NCI-H128 (cell line): ENCODE data around the gene BCL10.

Experiments
- DNase-seq: peaks from one replicate; lab custom pipeline; 2025; ENCODE audit not compliant: unreplicated experiment; lab: John Stamatoyannopoulos, UW

BCL10 gene

DNA sequence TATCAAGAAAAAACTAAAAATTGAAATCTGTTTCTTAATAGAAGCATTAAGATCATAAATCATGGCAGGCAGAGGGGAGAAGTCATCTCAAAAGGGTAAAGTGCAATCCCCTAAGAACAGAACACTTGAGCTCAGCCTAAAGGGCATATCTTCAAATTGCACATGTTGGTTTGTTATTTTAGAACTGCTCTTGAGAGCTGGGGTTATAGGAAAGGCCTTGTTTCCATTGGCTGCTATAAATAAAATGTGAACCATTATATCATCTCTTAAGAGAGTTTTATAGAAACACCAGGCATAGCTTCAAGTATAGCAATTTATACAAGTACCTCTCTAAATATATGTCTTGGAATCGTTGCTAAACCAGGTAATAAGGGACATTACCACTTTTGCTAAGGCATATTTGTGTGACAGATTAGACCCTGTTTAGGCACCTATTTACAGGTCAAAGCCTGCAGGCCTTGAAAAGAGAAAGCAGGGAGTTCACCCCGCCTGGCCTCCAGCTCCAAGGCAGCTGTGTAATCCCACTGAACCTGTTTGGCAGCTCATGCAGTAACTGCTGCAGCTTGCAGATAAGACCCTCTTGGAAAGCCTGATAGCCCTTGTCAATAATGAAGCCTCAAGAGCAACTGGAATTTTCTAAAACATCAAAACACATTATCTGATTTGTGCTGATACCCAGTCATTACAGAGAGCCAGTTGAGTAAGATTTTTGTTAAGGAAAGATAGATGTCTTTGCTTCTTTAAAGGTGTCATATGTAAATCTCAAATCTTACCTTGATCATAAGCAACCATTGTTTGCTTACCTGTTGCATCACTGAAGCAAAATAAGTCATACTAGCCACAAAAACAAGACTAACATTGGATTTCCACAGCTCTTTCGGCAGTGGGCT, 51.5 kb downstream of the BCL10 start:
- DNase-seq, result peak; percentile 36

DNA sequence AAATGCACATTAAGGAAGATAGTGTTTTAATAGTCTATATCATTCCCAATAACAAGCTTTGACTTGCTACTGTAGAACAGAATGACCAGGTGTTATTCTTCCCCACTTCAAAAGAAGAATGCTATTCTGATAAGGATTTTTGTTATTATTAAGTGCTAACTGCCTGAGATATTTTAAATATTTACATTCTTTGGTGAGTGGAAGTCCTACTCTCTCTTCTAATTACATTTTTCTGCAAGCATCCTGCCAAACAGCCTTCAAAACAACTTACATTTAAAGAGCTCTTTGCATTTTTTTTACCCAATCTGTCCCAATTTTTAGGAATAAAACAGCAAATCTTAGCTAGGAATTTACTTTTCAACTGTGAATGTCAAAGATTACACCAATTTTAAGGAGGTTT, 52.1 kb downstream of the BCL10 start:
- DNase-seq, result no peak

DNA sequence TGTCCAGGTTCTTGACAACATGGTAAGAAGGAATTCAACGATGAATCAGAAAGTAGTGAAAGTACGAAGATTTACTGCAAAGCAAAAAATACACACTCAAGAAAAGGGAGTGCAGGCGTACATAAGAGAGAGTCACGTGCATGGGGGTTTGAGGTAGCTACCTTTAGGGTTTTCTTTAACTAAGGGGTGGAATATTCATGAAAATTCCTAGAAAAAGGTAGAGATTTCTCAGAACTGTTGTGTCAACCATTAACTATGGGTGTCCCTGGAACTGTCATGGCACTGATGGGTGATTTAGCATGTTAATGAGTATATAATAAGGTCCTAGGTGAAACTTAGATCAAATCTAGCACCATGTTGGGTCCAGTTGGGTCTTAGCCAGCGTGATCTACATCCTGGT, 53.1 kb downstream of the BCL10 start:
- no peak for DNase-seq

DNA sequence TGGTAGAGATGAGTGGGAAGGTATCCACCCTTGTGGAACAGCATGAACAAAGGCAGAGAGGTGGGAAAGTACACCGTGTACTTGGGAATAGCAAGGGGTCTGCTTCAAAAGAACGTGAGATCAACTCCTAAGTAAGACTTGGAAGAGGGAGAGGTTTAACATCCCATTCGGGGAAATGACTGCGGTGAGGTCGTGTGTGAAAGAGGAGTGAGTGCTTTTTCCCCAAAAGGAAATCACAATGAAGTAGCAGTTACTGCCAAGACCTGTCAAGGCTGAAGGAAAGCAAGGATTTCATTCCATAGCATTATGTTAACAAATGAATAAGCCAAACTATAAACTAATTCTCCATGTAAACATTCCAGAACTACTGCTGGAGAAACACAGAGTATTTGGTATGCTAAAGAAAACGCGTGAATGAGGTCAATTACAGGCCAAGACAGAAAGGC, 55.7 kb downstream of the BCL10 start:
- no peak for DNase-seq

DNA sequence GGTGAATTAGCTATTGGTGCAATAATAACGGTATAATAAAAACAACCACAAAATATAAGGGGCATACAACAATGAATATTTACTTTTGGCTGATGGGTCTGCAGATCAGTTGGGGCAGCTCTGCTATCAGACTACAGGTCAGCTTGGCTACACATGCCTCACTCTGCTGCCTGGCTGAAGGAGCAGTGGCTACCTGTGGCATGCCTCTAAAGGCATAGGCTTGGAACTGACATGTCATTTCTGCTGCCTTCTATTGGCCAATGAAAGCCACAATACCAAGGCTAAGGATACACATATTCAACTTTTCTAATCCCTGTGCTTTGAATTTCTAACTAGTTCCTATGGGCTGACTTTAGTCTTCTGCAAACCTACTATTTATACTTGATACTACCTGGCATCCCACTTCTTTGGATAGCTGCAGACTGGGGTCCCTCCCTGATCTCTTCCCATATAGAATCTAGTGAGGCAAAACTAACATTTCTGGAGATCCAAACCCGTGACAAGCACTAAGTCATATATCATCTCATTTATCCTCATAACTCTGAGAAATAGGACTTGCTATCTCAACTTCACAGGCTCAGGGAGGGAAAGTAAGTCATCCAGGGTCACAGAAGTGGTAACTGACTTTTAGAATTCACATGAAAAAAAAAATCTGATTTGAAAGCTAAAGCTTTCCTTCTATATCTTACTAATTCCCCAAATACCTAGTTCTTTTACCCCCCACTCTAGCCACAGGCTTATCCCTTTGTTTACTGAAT, 56.4 kb downstream of the BCL10 start:
- DNase-seq, result no peak

DNA sequence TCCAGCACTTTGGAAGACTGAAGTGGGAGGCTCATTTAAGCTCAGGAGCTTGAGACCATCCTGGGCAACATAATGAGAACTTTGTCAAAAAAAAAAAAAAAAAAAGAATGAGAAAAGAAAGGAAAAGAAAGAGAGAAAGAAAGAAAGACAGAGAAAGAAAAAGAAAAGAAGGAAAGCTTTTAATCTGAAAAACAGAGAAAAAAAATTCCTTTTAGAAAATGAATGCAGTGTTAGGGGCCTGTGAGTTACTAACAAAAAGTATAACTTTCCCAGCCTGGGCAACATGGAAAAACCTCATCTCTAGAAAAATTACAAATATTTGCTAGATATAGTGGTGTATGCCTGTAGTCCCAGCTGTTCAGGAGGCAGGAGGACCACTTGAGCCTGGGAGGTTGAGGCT, 59.7 kb downstream of the BCL10 start:
- no peak for DNase-seq
